PC-9 (cell line): ENCODE data around the gene SFMBT2.

Experiments
- EZH2 ChIP-seq: fragments of 200-600 bp; sonication (generic); IDR thresholded peaks from 2 replicates; pipeline ENCODE4 v1.8.0; 2017; ENCODE audit warnings: antibody characterized with exemption, low read depth
- TF ChIP-seq, protein P1 (sequence below): fragments of 200-600 bp; sonication (generic); conservative IDR thresholded peaks from 2 replicates; pipeline ENCODE4 v1.6.1; 2017; ENCODE audit warnings: mixed run types, antibody characterized with exemption, mild to moderate bottlenecking, moderate library complexity

DNA sequence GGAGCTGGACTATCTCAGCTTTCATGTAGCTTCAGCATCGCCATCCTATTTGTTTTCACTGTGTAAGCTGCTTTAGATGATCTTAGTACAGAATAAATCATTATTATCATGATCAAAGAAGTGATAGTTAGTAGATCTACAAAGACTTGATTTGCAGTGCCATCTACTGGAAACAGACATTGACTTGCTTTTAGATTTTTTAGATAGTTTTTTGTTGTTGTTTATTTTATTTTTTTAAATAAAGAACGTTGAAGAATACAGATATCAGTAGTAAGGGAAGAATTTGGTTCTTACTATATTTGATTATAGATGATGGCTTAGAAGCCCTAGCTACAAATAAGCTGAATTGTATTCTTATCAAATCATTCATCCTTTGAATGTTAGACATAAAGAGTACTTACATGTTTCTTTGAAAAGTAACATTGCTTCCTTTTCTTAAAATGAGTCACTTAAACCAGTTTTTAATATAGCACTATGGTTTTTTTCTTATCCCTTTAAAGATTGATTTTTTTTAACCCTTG, 6.3 kb upstream of the SFMBT2 start:
- TF ChIP-seq, protein P1, sequence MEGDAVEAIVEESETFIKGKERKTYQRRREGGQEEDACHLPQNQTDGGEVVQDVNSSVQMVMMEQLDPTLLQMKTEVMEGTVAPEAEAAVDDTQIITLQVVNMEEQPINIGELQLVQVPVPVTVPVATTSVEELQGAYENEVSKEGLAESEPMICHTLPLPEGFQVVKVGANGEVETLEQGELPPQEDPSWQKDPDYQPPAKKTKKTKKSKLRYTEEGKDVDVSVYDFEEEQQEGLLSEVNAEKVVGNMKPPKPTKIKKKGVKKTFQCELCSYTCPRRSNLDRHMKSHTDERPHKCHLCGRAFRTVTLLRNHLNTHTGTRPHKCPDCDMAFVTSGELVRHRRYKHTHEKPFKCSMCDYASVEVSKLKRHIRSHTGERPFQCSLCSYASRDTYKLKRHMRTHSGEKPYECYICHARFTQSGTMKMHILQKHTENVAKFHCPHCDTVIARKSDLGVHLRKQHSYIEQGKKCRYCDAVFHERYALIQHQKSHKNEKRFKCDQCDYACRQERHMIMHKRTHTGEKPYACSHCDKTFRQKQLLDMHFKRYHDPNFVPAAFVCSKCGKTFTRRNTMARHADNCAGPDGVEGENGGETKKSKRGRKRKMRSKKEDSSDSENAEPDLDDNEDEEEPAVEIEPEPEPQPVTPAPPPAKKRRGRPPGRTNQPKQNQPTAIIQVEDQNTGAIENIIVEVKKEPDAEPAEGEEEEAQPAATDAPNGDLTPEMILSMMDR: peak; percentile 54
- no peak for TF ChIP-seq EZH2
